Hematopoietic multipotent progenitor cell treated with erythropoietin and hydrocortisone succinate and interleukin-3 and kit ligand, for 6 days (in vitro differentiated cells): ENCODE results near the gene TKTL1.
"Not testable (repeated sequence)": the region's sequence is repeated elsewhere in the genome, so short reads cannot be mapped to it uniquely, and the experiment has no call there.

Experiments
- DNase-seq: peaks from one replicate; pipeline ENCODE4 v3.0.0-alpha.2; 2015

TKTL1 gene

DNA sequence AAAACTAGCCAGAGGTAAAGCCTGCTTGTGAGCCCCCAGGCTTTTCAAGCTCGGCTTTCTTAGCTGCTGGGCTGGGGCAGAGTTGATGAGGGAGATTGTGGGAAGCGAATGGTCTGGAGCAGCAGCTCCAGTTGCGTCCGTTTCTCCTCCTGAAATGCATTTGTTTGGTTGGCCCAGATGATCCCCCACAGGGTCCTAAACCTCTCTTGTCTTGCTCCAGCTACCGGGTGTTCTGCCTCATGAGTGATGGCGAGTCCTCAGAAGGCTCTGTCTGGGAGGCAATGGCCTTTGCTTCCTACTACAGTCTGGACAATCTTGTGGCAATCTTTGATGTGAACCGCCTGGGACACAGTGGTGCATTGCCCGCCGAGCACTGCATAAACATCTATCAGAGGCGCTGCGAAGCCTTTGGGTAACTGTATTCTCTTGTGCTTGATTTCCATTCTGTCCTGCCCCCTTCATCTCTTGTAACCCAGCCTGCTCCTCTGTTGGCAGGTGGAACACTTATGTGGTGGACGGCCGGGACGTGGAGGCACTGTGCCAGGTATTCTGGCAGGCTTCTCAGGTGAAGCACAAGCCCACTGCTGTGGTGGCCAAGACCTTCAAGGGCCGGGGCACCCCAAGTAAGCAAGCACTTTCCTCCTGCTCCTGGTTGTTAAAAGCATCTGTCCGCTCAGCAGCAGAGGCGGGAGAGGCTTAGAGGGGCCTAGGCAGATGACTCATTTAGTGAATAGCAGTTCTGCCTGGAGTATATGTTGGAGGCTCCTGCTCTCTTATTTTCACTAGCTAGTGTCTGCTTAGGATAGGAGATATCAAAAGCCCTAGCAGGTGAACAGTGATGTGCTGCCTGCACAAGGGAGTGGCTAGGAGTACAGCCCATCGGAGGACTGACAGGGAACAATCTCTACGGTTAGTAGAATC lies 15.3 kb downstream of the TKTL1 start:
- no peak for DNase-seq

- no peak for DNase-seq
These were observed 16.5 kb downstream of the TKTL1 start for GRCh38 chrX:154312116-154312515.

- DNase-seq, result no peak
These were observed 17.6 kb downstream of the TKTL1 start for GRCh38 chrX:154313147-154313546.

DNA sequence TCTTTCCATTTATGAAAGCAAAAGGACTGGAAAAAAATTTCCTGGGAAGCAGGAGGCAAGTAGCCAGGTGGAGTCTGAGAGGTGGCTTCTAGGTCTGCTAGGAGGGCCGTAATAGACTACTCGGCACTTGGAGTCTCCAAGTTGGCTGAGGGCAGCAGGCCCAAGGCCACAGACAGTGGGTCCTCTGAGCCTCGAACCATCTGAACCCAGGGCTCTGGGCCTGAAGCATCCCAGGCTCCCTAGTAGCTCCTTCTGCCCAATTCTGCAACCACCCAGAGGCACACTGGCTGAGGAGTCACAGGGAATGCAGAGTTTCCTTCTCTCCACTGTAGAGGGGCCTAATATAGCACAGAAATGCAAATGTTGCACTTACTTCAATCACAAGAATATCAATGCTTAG lies 19.8 kb downstream of the TKTL1 start:
- no peak for DNase-seq

- DNase-seq, result peak; percentile 39
These were observed 21.9 kb downstream of the TKTL1 start for GRCh38 chrX:154317391-154317995.

DNA sequence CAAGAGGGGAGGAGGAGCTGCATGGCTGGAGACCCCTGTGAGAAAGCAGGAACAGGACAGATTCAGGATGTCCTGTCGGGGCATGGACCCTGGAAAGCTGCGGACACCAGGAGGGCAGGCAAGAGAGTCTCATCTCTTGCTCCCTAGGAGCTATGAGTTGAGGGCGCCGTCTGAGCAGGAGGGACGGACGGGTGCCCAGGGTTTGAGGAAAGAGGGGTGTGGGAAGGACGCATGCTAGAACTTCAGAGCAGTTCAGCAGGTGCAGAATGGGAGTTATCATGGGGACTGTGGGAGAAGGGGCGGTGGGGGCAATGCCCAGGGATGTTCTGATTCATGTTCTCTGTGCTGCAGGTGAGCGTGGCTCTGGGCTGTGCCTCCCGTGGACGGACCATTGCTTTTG lies 24.8 kb downstream of the TKTL1 start:
- DNase-seq, result no peak

GRCh38 chrX:154321152-154321551 lies 25.6 kb downstream of the TKTL1 start:
- DNase-seq, result no peak

- DNase-seq, result no peak
These were observed 26.0 kb downstream of the TKTL1 start for GRCh38 chrX:154321594-154321993.

GRCh38 chrX:154322890-154323289 lies 27.3 kb downstream of the TKTL1 start:
- DNase-seq, result no peak

DNA sequence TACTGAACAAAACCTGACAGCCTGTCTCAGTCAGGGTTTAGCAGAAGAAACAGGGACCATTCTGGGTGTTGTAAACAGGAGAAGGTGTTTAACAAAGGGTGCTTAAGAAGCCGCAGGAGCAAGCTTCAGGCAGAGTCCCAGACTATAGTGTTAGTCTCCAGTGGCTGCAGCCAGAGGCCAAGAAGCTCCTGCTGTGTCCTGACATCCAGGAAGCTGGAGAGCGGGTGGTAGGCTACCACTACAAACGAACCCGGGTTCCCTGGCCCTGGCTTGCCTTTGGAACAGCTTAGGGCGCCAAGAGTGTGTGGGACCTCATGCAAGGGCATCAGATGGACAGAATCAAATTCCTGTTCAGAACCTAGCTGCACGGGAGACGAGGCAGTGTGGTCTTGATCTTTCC lies 27.9 kb downstream of the TKTL1 start:
- no peak for DNase-seq

GRCh38 chrX:154325541-154325940 lies 29.9 kb downstream of the TKTL1 start:
- no peak for DNase-seq

GRCh38 chrX:154327038-154327820 lies 31.6 kb downstream of the TKTL1 start:
- no peak for DNase-seq

DNA sequence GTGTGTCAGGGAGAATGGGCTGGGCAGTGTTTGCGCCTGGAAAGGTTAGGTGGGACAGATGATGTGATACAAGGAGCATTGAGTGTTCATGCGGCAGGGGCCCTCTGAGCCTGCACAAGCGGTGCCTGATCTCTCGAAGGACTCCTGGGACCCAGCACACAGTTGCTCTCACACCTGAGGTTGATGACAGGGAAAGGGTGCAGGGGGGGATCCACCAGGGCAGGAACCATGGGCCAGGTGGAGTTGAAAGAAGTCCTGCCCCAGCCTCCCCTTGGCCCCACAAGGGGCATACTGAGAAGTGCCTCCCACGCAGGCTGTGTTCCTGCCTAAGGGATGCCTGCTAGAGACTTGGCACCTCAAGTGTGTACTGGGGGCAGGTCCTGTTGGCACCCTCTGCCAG lies 33.1 kb downstream of the TKTL1 start:
- no peak for DNase-seq

GRCh38 chrX:154329294-154329693 lies 33.7 kb downstream of the TKTL1 start:
- no peak for DNase-seq

DNA sequence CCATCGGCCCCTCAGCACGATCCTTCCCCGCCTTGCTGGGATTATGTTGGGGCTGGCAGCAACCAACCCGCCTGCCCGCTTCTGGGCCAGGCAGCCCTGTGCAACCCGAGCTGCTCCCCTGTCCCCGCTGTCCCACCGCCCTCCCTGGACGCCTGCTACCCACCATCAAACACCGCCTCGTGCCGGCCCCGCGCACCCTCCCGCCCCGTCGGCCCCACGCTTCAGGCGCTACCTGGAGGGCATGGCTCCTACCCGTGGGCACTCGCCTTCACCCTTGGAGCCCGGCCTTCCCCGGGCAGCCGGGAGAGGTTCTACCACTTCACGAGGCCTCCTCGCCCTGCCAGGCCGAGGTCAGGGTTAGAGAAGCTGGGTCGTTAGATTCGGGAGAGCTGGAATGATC lies 37.0 kb downstream of the TKTL1 start:
- no peak for DNase-seq

DNA sequence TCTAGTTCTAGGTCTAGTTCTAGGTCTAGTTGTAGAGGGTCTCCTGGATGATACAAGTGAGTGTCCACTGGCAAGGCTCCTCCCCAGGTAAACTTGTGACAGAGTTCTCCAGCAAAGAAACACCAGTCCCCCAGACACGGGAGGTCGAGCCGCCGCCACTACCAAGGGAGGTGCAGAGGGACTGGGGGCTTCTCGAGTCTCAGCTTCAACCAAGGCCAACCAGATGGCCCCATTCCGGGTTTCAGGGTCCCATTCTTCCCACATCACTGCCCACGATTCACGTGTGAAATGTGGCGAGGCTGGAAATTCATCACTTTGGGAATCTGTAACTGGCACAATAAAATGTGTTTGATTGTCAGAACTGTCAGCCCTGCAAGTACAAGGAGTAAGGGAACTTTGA lies 37.5 kb downstream of the TKTL1 start:
- no peak for DNase-seq

- no peak for DNase-seq
These were observed 38.3 kb downstream of the TKTL1 start for GRCh38 chrX:154333837-154334271.

- DNase-seq, result no peak
These were observed 38.9 kb downstream of the TKTL1 start for GRCh38 chrX:154334496-154334895.

GRCh38 chrX:154341399-154342298 lies 46.1 kb downstream of the TKTL1 start:
- DNase-seq, result not testable (repeated sequence)

DNA sequence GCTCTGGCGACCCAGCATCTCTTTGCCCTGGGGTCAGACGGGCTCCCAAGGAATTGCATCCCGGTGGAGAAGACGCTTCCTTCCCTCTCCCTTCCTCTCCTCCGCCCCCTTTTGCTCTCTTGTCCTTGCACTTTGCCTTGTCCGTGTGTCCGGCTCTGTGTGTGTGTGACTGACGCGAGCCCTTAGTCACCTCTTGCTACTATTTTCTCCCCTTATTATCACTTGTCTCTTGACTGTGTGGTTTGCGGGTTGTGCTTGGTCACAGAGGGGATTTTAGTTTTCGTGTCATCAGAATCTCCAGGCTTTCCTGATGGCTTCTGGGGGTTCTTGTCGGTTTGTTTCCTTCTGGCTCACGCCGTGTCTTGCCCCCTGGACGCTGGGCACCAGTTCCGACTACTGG lies 47.5 kb downstream of the TKTL1 start:
- not testable (repeated sequence) for DNase-seq

GRCh38 chrX:154343620-154344019 lies 48.0 kb downstream of the TKTL1 start:
- DNase-seq, result not testable (repeated sequence)

DNA sequence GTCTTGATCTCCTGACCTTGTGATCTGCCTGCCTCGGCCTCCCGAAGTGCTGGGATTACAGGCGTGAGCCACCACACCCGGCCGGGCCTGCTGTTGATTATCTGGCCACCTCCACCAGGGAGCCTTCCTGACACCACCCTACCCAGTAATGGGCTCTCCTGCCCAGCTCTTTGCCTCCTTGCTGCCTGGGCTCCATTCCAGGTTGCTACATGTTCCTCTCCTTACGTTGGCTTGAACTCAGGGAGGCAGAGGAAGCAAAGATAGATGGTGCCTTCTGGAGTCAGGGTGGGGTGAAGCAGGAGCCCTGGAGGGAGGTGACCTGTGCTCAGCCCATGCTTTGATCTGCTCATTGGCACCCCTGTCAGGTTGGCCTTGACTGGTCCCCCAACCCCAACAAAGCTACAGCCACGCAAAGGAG lies 52.5 kb downstream of the TKTL1 start:
- peak; percentile 27 for DNase-seq
